IgD-negative memory B cell (primary cell): Measurements from ENCODE around the gene UTP25. TPM values are rescaled to one million over a fixed set of nuclear protein-coding genes. Genes with fewer than 3 reads are reported as not detected.

ENCODE experiments used
- H3K27ac Mint-ChIP-seq, 3 donors: one replicate each; pipeline ENCODE4 v1.8.0; 2020 to 2022; ENCODE audit warnings: mild to moderate bottlenecking in 3 of 3, mixed read lengths in 3 of 3, moderate library complexity in 1 of 3
- H3K27me3 Mint-ChIP-seq: one replicate; pipeline ENCODE4 v1.8.0; 2021; ENCODE audit warnings: mixed read lengths
- H3K36me3 Mint-ChIP-seq: one replicate; pipeline ENCODE4 v1.8.0; 2020; ENCODE audit warnings: mild to moderate bottlenecking, mixed read lengths
- H3K4me1 Mint-ChIP-seq, 3 donors: one replicate each; pipeline ENCODE4 v1.8.0; 2020 to 2022; ENCODE audit warnings: mixed read lengths in 3 of 3, mild to moderate bottlenecking in 1 of 3
- H3K4me3 Mint-ChIP-seq, 4 donors: one replicate each; pipeline ENCODE4 v1.8.0; 2020 to 2022; ENCODE audit warnings: mild to moderate bottlenecking in 4 of 4, mixed read lengths in 4 of 4, moderate library complexity in 3 of 4
- H3K9me3 Mint-ChIP-seq, 3 donors: one replicate each; pipeline ENCODE4 v1.8.0; 2020 to 2021; ENCODE audit warnings: mixed read lengths in 3 of 3, mild to moderate bottlenecking in 1 of 3
- polyA plus RNA-seq: library from polyadenylated mRNA; unstranded; fragments of 300-500 nt; fragmentation: Illumina TruSeq; gene quantifications from one replicate; pipeline ENCODE4 v1.2.3, GENCODE V29; 2021

UTP25 gene
- polyA plus RNA-seq, 1 donor from 2014 or later = 4.4 TPM

GRCh38 chr1:209797978-209798639, 29.7 kb upstream of the UTP25 start:
- peaks cover 16% of the 10 kb centered on the region for H3K27me3 Mint-ChIP-seq
- no peak overlapping the region for H3K4me3 Mint-ChIP-seq
- no peaks in the 10 kb centered on the region for H3K4me1 Mint-ChIP-seq
- H3K36me3 Mint-ChIP-seq = peaks cover 9% of the 10 kb centered on the region
- peaks cover 0 to 2% (median 1%) of the 10 kb centered on the region in 3 donors for H3K9me3 Mint-ChIP-seq
- no peak overlapping the region for H3K27ac Mint-ChIP-seq

- H3K4me3 Mint-ChIP-seq = no peak overlapping the region
- H3K9me3 Mint-ChIP-seq = peaks cover 0 to 2% (median 0%) of the 10 kb centered on the region in 3 donors
- H3K27ac Mint-ChIP-seq = no peak overlapping the region
- H3K36me3 Mint-ChIP-seq = peaks cover 5% of the 10 kb centered on the region
- H3K4me1 Mint-ChIP-seq = peaks cover 0 to 8% (median 3%) of the 10 kb centered on the region in 3 donors
- peaks cover 5% of the 10 kb centered on the region for H3K27me3 Mint-ChIP-seq
These were observed 26.6 kb upstream of the UTP25 start for GRCh38 chr1:209800984-209801834.

- Mint-ChIP-seq H3K27ac (no peak overlapping the region), H3K36me3 (peaks cover 5% of the 10 kb centered on the region), H3K27me3 (peaks cover 3% of the 10 kb centered on the region), H3K4me1 (peaks cover 0 to 9% (median 3%) of the 10 kb centered on the region in 3 donors), H3K9me3 (peaks cover 0 to 2% (median 0%) of the 10 kb centered on the region in 3 donors), H3K4me3 (no peak overlapping the region)
These were observed 25.5 kb upstream of the UTP25 start for GRCh38 chr1:209802117-209802779.

GRCh38 chr1:209802780-209803152, 25.0 kb upstream of the UTP25 start:
- Mint-ChIP-seq H3K27ac (no peak overlapping the region), H3K27me3 (peaks cover 3% of the 10 kb centered on the region), H3K36me3 (peaks cover 5% of the 10 kb centered on the region), H3K4me1 (peaks cover 0 to 9% (median 3%) of the 10 kb centered on the region in 3 donors), H3K9me3 (peaks cover 0 to 2% (median 0%) of the 10 kb centered on the region in 3 donors), H3K4me3 (no peak overlapping the region)

GRCh38 chr1:209803568-209803967, 24.2 kb upstream of the UTP25 start:
- Mint-ChIP-seq H3K4me3 (no peak overlapping the region), H3K27ac (no peak overlapping the region), H3K27me3 (peaks cover 3% of the 10 kb centered on the region), H3K4me1 (peaks cover 0 to 9% (median 3%) of the 10 kb centered on the region in 3 donors), H3K9me3 (no peaks in the 10 kb centered on the region), H3K36me3 (peaks cover 5% of the 10 kb centered on the region)

- Mint-ChIP-seq H3K4me1 (peaks cover 0 to 9% (median 3%) of the 10 kb centered on the region in 3 donors), H3K4me3 (peak overlapping the region in 3 of 4 donors; percentile 95 to 99 (median 98)), H3K9me3 (no peaks in the 10 kb centered on the region), H3K36me3 (peaks cover 5% of the 10 kb centered on the region), H3K27me3 (peaks cover 3% of the 10 kb centered on the region), H3K27ac (peak overlapping the region in 1 of 3 donors; percentile 92)
These were observed 22.4 kb upstream of the UTP25 start for GRCh38 chr1:209805341-209805781.

- Mint-ChIP-seq H3K36me3 (peaks cover 5% of the 10 kb centered on the region), H3K4me1 (peaks cover 0 to 9% (median 4%) of the 10 kb centered on the region in 3 donors)
These were observed 21.7 kb upstream of the UTP25 start, which contains the start of gene IRF6 for GRCh38 chr1:209805875-209806760. Gene IRF6 (minus strand): TSS chr1:209806142. CDS start chr1:209801413, 4,729 bp downstream.

GRCh38 chr1:209807509-209807908, 20.3 kb upstream of the UTP25 start:
- H3K27ac Mint-ChIP-seq = no peak overlapping the region
- peaks cover 0 to 9% (median 4%) of the 10 kb centered on the region in 3 donors for H3K4me1 Mint-ChIP-seq
- no peaks in the 10 kb centered on the region for H3K9me3 Mint-ChIP-seq
- no peaks in the 10 kb centered on the region for H3K36me3 Mint-ChIP-seq
- no peaks in the 10 kb centered on the region for H3K27me3 Mint-ChIP-seq
- no peak overlapping the region for H3K4me3 Mint-ChIP-seq

More at GRCh38 chr1:209805875-209806760, 21.7 kb upstream of the UTP25 start, which contains the start of gene IRF6:
- H3K27me3 Mint-ChIP-seq = no peaks in the 10 kb centered on the region
- H3K27ac Mint-ChIP-seq = peak within 1 kb of the TSS; percentile 4 to 92 (median 87)
- no peaks in the 10 kb centered on the region for H3K9me3 Mint-ChIP-seq
- peak within 1 kb of the TSS; percentile 78 to 99 (median 96) for H3K4me3 Mint-ChIP-seq

GRCh38 chr1:209808059-209808581, 19.7 kb upstream of the UTP25 start:
- Mint-ChIP-seq H3K27ac (peak overlapping the region in 1 of 3 donors; percentile 32), H3K4me3 (peak overlapping the region in 1 of 4 donors; percentile 8), H3K9me3 (no peaks in the 10 kb centered on the region), H3K4me1 (peaks cover 0 to 9% (median 4%) of the 10 kb centered on the region in 3 donors), H3K27me3 (no peaks in the 10 kb centered on the region), H3K36me3 (peaks cover 3% of the 10 kb centered on the region)

GRCh38 chr1:209809611-209810010, 18.2 kb upstream of the UTP25 start:
- Mint-ChIP-seq H3K4me3 (peak overlapping the region in 1 of 4 donors; percentile 3), H3K27ac (no peak overlapping the region), H3K36me3 (peaks cover 3% of the 10 kb centered on the region), H3K27me3 (no peaks in the 10 kb centered on the region), H3K4me1 (peaks cover 0 to 9% (median 4%) of the 10 kb centered on the region in 3 donors), H3K9me3 (no peaks in the 10 kb centered on the region)

GRCh38 chr1:209810783-209811182, 17.0 kb upstream of the UTP25 start:
- Mint-ChIP-seq H3K4me3 (no peak overlapping the region), H3K27ac (no peak overlapping the region), H3K36me3 (peaks cover 3% of the 10 kb centered on the region), H3K27me3 (no peaks in the 10 kb centered on the region), H3K4me1 (peaks cover 0 to 6% (median 4%) of the 10 kb centered on the region in 3 donors), H3K9me3 (no peaks in the 10 kb centered on the region)

GRCh38 chr1:209813902-209814301, 13.9 kb upstream of the UTP25 start:
- peaks cover 0 to 1% (median 0%) of the 10 kb centered on the region in 3 donors for H3K4me1 Mint-ChIP-seq
- no peaks in the 10 kb centered on the region for H3K9me3 Mint-ChIP-seq
- no peak overlapping the region for H3K4me3 Mint-ChIP-seq
- peaks cover 7% of the 10 kb centered on the region for H3K36me3 Mint-ChIP-seq
- peaks cover 2% of the 10 kb centered on the region for H3K27me3 Mint-ChIP-seq
- no peak overlapping the region for H3K27ac Mint-ChIP-seq

GRCh38 chr1:209815490-209815889, 12.3 kb upstream of the UTP25 start:
- peaks cover 0 to 1% (median 0%) of the 10 kb centered on the region in 3 donors for H3K4me1 Mint-ChIP-seq
- no peaks in the 10 kb centered on the region for H3K9me3 Mint-ChIP-seq
- no peak overlapping the region for H3K27ac Mint-ChIP-seq
- no peak overlapping the region for H3K4me3 Mint-ChIP-seq
- peaks cover 2% of the 10 kb centered on the region for H3K27me3 Mint-ChIP-seq
- peaks cover 7% of the 10 kb centered on the region for H3K36me3 Mint-ChIP-seq

GRCh38 chr1:209815931-209816341, 11.8 kb upstream of the UTP25 start:
- Mint-ChIP-seq H3K36me3 (peaks cover 7% of the 10 kb centered on the region), H3K27me3 (peaks cover 4% of the 10 kb centered on the region), H3K9me3 (no peaks in the 10 kb centered on the region), H3K27ac (no peak overlapping the region), H3K4me3 (no peak overlapping the region), H3K4me1 (no peaks in the 10 kb centered on the region)
